Measurements from ENCODE around the gene SPINDOC.

DNA sequence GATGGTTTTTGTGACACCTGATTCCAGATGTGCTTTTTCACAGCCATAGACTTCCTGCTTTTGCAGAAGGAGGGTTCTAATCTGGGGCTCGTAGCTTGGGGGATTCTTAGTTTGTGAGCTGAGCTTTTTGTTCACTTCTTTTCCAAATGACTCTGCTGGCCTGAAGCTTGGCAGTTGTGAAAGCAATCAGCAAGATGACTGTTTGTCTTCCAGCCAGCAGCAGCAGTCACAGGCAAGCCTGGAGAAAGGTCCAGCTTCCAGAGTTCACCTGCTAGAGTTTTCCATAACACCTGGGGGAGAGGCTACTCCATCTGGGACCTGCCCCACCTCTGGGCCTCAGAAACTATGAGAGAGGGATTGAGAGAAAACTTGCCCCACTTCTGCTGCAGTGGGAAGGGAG lies 29.8 kb downstream of the SPINDOC start:
- TF ChIP-seq, protein P1, sequence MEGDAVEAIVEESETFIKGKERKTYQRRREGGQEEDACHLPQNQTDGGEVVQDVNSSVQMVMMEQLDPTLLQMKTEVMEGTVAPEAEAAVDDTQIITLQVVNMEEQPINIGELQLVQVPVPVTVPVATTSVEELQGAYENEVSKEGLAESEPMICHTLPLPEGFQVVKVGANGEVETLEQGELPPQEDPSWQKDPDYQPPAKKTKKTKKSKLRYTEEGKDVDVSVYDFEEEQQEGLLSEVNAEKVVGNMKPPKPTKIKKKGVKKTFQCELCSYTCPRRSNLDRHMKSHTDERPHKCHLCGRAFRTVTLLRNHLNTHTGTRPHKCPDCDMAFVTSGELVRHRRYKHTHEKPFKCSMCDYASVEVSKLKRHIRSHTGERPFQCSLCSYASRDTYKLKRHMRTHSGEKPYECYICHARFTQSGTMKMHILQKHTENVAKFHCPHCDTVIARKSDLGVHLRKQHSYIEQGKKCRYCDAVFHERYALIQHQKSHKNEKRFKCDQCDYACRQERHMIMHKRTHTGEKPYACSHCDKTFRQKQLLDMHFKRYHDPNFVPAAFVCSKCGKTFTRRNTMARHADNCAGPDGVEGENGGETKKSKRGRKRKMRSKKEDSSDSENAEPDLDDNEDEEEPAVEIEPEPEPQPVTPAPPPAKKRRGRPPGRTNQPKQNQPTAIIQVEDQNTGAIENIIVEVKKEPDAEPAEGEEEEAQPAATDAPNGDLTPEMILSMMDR (IDR thresholded peaks at IDR 0.05; ENCODE audit: low read length) = no peak
- TF ChIP-seq EZH2 (IDR thresholded peaks at IDR 0.05; ENCODE audit: borderline replicate concordance, low read length) = no peak
